GM18861 (cell line): ENCODE measurements around the gene RTF2.
A peak's percentile ranks its signal among the peaks of the same experiment; 100 is the strongest.

ENCODE experiments used
- ATAC-seq: cut with Tn5 transposase; IDR thresholded peaks from one replicate; pipeline ENCODE4 v1.9.1; 2021; ENCODE audit not compliant: unreplicated experiment

Gene RTF2

GRCh38 chr20:56468316-56469076 lies at the start of gene RTF2:
RTF2 (plus strand) TSS chr20:56468627; CDS start chr20:56468698, 71 bp downstream.
- ATAC-seq: peak; percentile 94

GRCh38 chr20:56420028-56420427 lies 48.4 kb upstream of the RTF2 start:
- no peak for ATAC-seq

GRCh38 chr20:56420940-56421688 lies 47.3 kb upstream of the RTF2 start:
- ATAC-seq: no peak

GRCh38 chr20:56422076-56422823 lies 46.2 kb upstream of the RTF2 start:
- no peak for ATAC-seq

- ATAC-seq: no peak
Measured at GRCh38 chr20:56422824-56423189, 45.6 kb upstream of the RTF2 start.

- ATAC-seq: no peak
Measured at GRCh38 chr20:56423211-56423610, 45.2 kb upstream of the RTF2 start.

- ATAC-seq: no peak
Measured at GRCh38 chr20:56423886-56424285, 44.5 kb upstream of the RTF2 start.

GRCh38 chr20:56424931-56425330 lies 43.5 kb upstream of the RTF2 start:
- no peak for ATAC-seq

- ATAC-seq: no peak
Measured at GRCh38 chr20:56426026-56426425, 42.4 kb upstream of the RTF2 start.

- ATAC-seq: no peak
Measured at GRCh38 chr20:56426926-56427325, 41.5 kb upstream of the RTF2 start.

GRCh38 chr20:56427797-56428196 lies 40.6 kb upstream of the RTF2 start:
- no peak for ATAC-seq

- no peak for ATAC-seq
Measured at GRCh38 chr20:56428410-56428809, 40.0 kb upstream of the RTF2 start.

- no peak for ATAC-seq
Measured at GRCh38 chr20:56428881-56429280, 39.5 kb upstream of the RTF2 start.

- no peak for ATAC-seq
Measured at GRCh38 chr20:56429502-56429901, 38.9 kb upstream of the RTF2 start.

GRCh38 chr20:56429941-56430340 lies 38.5 kb upstream of the RTF2 start:
- no peak for ATAC-seq

GRCh38 chr20:56430461-56430860 lies 38.0 kb upstream of the RTF2 start:
- ATAC-seq: no peak

- ATAC-seq: no peak
Measured at GRCh38 chr20:56430957-56431356, 37.5 kb upstream of the RTF2 start.

- no peak for ATAC-seq
Measured at GRCh38 chr20:56431471-56431870, 37.0 kb upstream of the RTF2 start.

GRCh38 chr20:56433221-56433879 lies 35.1 kb upstream of the RTF2 start:
- no peak for ATAC-seq

GRCh38 chr20:56433880-56434255 lies 34.6 kb upstream of the RTF2 start:
- ATAC-seq: no peak
